ENCODE results near the gene MTOR. TPM values are rescaled to one million over a fixed set of nuclear protein-coding genes. Genes with fewer than 3 reads are reported as not detected.

MTOR gene
- total RNA-seq, result 31.1 and 33.6 TPM in 2 replicates

DNA sequence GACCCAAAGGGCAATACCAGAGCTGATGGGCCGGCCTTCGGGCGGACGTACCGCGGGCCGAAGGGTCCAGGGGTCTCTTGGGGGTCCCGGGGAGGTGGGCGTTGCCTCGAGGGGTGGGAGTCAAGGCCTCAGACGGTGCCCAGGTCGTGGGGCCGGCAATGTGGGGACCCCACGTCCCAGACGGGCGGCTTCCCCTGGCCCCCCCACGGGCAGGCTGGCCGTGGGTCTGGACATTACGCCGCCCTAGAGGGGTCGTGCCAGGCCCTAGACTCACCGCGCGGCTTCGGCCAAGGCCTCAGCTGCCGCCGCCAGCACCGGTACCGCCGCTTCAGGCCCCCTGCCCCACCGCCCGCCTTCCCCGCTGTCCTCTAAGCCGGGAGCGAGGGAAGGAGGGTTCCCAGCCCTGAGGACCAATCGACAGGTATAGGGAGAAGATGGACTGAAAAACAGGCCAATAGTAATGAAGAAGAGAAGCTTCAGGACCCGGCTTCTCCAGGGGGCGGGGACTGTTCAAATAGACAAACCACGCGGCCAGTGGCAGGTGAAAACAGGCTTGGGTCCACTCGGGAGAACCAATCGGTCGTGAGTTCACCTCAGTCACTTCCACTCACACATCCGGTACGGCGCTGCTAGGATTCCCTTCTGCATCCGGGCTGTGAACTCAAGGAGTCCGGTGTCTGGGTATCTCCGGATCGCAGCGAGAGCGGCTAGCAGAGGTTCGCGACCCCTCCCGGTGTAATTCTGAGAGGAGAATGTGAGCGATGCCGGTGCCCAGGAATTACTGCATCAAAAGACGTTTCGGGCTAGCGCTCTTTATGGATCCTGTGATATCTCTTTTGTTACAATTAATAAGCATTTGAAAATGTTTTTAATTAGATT, at the start of gene MTOR:
TSS of gene MTOR (minus strand) at position 381 of the 879 bp plus-strand sequence. CDS start 3,142 bp downstream, outside the sequence.

DNA sequence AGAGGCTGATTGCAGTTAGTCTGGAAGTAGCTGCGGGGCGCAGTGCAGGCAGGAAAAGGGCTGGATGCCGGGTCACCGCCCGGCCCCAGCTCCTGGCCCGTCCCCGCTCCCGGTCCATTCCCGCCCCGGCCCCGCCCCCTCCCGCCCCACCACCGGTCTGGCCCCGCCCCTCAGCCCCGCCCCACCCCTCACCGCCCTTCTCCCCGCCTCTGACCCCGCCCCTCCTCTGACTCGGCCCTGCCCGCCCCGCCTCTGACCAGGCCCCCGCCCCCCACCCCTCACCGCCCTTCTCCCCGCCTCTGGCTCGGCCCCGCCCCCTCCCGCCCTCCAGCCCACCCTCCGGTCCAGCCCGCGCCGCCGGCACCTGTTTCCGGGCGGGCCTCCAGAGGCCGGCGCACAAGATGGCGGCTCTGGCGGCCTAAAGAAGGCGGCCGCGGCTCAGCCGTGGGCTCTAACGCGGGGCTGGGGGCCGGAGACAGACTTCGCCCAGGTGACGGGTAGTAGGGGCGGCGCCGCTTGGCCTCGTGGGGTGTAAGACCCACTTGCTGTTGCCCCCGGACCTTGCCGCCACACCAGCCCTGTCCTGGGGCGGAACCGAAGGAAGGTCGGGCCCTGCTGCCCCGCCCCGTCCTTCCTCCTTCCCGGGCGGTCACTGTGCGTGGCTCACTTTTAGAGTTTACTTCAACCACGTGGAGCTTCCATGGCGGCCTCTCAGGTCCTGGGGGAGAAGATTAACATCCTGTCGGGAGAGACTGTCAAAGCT, 10.7 kb upstream of the MTOR start, which contains the start of gene UBIAD1:
TSS of gene UBIAD1 (plus strand) at position 367 of the 763 bp plus-strand sequence. CDS start at position 701, 334 bp downstream.

DNA sequence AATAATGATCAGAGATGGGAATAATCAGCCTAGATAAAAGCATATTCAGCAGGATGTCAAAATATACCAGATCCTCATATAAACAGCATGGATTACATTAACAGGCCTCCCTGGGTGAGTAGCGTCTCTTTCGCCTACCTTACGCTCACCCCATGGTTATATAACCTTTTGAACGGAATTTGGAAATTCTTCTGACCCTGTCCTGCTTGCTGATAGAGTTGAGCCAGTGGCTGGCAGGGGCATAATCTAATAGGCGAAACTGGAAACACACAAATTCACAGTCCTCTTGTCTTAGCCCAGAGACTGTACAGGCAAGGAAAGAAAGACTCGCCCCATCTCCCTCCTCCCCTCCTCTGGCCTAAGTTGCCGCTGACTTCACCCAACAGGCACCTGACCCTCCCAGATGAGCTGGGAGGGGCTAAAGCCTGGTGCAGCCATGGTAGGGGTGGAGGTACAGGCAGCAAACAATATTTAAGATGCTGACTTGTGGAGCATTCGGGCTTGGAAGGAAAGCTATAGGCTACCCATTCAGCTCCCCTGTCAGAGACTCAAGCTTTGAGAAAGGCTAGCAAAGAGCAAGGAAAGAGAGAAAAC, 73.4 kb downstream of the MTOR start, which contains the start of gene ANGPTL7:
TSS of gene ANGPTL7 (plus strand) at position 498 of the 594 bp plus-strand sequence. CDS start 225 bp downstream, outside the sequence.

DNA sequence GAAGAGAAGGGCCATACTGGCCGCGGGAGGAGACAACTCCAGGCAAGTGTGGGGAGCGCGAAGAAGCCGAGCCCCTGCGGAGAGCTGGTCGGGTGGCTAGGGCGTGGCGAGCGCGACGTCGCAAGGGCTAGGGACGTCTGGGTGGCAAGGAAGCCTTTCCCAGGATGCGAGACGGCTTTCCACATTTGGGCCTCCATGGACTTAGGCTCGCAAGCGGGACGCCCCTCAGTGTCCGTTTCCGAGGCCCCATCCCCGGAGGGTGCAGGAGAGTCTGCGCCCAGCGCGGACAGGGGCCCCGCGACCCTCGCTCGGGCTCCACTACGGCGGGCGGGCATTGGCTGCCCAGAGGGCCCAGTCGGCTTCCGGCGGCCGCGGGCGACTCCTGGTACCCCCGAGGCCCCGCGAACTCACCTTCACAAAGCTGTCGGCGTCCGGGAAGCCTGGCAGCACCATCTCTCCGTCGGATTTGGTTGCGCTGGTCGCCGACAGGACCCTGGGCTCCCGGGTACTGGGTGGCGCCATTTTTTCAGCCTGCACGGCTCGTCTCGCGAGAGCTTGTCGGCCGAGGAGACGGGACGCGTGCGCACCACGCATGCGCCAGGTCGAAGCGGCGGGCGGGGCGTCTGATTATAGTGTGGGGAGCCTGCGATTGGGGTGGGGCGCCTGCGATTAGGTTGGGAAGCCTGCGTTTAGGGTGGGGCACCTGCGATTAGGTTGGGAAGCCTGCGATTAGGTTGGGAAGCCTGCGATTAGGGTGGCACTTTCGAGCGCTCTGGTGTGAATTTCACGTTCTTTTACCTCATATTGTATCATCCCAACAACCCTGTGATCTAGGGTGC, 162.8 kb downstream of the MTOR start, which contains the start of gene EXOSC10:
TSS of gene EXOSC10 (minus strand) at position 560 of the 839 bp plus-strand sequence. CDS start at position 522, 38 bp downstream.

DNA sequence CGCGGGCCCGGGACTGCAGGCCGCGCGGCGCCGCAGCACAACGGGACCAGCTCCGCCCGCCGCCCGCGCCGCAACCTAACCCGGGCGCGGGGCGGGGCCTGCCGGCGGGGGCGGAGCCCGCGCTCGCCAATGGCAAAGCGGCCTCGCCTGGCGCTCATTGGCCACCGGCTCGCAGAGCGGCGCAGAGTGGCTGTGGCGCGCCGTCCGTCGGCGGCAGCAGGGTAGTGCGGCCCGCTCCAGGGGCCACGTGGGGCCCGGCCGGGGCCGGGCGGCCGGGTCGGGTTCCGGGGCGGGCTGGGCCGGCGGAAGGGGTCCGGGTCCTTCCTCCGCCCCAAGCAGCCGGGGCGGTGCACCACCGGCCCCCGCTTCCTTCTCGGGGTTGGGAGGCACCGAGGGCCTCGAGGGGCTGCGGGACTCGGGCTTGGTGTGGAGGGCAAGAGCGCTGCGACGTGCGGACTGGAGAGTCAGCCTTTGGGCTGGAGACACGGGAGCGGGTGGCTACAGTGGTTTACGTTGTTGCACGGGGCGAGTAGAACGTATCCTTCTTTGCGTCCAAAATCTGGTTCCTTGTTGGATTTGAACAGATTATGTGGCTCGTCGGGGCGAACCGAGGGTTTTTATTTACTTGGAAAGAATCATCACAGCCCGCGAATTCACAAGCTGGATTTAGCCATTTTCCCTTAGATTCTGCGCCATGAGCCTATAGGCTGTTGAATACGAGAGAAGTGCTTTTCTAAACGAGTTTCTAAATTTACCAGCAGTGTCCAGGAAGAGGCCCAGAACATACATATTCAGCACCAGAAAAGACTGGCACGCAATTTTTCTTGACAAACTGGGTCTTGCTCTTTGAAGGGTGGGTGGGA, 202.2 kb downstream of the MTOR start, which contains the start of gene SRM:
TSS of gene SRM (minus strand) at position 51 of the 863 bp plus-strand sequence. CDS start 75 bp downstream, outside the sequence.

Other genes starting within 250 kb of the MTOR start
- 46.5 and 56.1 TPM in 2 replicates for gene TARDBP, start 249.9 kb downstream of the MTOR start, total RNA-seq
- not detected in 2 replicates for gene MASP2, start 215.3 kb downstream of the MTOR start, total RNA-seq
- gene SRM, start 202.5 kb downstream of the MTOR start, total RNA-seq, result 55.1 and 86.0 TPM in 2 replicates
- 46.2 and 70.4 TPM in 2 replicates for gene EXOSC10, start 162.7 kb downstream of the MTOR start, total RNA-seq
- gene ANGPTL7, start 73.2 kb downstream of the MTOR start, total RNA-seq, result 0.08 TPM in 1 of 2 replicates, not detected in the other
- gene UBIAD1, start 10.6 kb upstream of the MTOR start, total RNA-seq, result 9.6 and 12.0 TPM in 2 replicates
- not detected in 2 replicates for gene DISP3, start 216.6 kb upstream of the MTOR start, total RNA-seq

Data from hair follicular keratinocyte (primary cell).